Naive B cell (primary cell): ENCODE results near the gene CACNA1C. TPM values are rescaled to one million over a fixed set of nuclear protein-coding genes. Genes with fewer than 3 reads are reported as not detected.

Experiments
- ATAC-seq, 2 donors: fragments of 150-1000 bp; cut with Tn5 transposase; 2 replicates each; pipeline ENCODE4 v1.10.0; 2021; ENCODE audit warnings: low read depth in 2 of 2, mild to moderate bottlenecking in 2 of 2, moderate library complexity in 2 of 2
- DNase-seq: peaks from one replicate; pipeline ENCODE4 v3.0.0; 2022
- H3K27ac Mint-ChIP-seq, 6 donors: one replicate each; pipeline ENCODE4 v1.8.0; 2020 to 2022; ENCODE audit warnings: mild to moderate bottlenecking in 6 of 6, mixed read lengths in 6 of 6, moderate library complexity in 5 of 6, inconsistent platforms in 2 of 6
- H3K27me3 Mint-ChIP-seq, 3 donors: one replicate each; pipeline ENCODE4 v1.8.0; 2021 to 2022; ENCODE audit warnings: mixed read lengths in 3 of 3, mild to moderate bottlenecking in 1 of 3
- H3K36me3 Mint-ChIP-seq, 2 donors: one replicate each; pipeline ENCODE4 v1.8.0; 2020 to 2022; ENCODE audit warnings: mixed read lengths in 2 of 2, inconsistent platforms in 1 of 2, mild to moderate bottlenecking in 1 of 2
- H3K4me1 Mint-ChIP-seq, 3 donors: one replicate each; pipeline ENCODE4 v1.8.0; 2020 to 2022; ENCODE audit warnings: mixed read lengths in 3 of 3, inconsistent platforms in 1 of 3, mild to moderate bottlenecking in 1 of 3, moderate library complexity in 1 of 3
- H3K4me3 Mint-ChIP-seq, 8 donors: one replicate each; pipeline ENCODE4 v1.8.0; 2020 to 2022; ENCODE audit warnings: mild to moderate bottlenecking in 8 of 8, mixed read lengths in 8 of 8, moderate library complexity in 8 of 8, inconsistent platforms in 2 of 8
- H3K9me3 Mint-ChIP-seq, 7 donors: one replicate each; pipeline ENCODE4 v1.8.0; 2020 to 2022; ENCODE audit warnings: mixed read lengths in 7 of 7, mild to moderate bottlenecking in 5 of 7, inconsistent platforms in 2 of 7, moderate library complexity in 1 of 7
- polyA plus RNA-seq, 6 donors: library from polyadenylated mRNA; unstranded; fragments of 300-500 nt; fragmentation: Illumina TruSeq; gene quantifications; one replicate each; pipeline ENCODE4 v1.2.3, GENCODE V29; 2021; ENCODE audit warnings: low read depth in 6 of 6

Gene CACNA1C
- polyA plus RNA-seq, 6 donors from 2014 or later: 0.03 to 0.09 (median 0.06) TPM; not detected in 1

DNA sequence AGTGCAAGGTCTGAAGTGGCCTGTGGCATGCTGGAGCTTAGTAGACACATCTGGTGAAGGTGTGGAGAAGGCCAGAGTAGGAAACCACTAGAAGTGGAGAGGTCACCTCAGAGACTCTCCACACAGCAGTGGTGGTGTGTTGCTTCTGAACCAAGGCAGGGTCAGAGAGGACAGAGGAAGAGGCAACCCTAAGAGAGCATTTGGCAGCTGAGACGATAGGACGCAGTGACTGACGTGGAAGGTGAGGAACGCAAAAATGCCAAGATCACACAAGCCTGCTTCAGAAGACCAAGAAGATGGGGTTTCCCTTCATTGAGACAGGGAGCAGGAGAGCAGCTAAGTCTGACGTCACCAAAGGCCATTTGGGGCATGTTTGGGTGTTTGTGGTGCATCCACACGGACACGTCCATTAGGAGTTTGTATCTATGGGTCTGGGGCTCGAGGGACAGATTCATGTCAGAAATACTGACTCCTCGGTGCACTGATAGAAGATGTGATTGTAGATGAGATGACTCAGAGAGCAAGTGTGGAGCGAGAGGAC lies 338.1 kb downstream of the CACNA1C start:
- Mint-ChIP-seq H3K36me3 (no peaks in the 10 kb centered on the region), H3K4me3 (no peak overlapping the region), H3K4me1 (no peaks in the 10 kb centered on the region), H3K27me3 (peaks cover 0 to 12% (median 8%) of the 10 kb centered on the region in 3 donors), H3K27ac (no peak overlapping the region), H3K9me3 (no peaks in the 10 kb centered on the region)
- no peak for DNase-seq
- ATAC-seq: no peak

DNA sequence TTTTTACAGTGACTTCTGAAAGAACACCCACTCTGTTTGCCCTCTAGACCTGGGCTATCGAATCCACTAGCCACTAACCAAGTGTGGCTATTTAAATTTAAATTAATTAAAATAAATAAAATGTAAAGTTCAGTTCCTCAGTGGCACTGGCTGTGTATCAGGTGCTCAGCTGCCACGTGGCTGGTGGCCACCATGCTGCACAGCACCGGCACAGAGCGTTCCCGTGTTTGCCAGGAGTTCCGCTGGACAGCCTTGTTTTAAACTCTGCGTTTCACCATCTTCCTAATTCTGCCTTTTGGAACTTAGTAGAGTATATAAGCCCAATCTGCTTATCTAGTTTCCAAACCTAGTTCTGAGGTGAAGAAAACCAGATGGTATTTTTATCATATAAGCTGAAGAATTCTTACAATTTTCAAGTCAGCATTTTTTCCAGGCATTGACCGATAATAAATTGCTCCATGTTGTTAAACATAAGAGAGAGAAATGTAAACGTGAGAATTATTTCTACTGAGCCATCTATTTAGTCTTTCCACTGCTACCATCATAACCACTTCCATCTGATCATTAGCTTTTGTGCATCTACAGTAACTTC lies 339.0 kb downstream of the CACNA1C start:
- no peaks in the 10 kb centered on the region for H3K9me3 Mint-ChIP-seq
- no peaks in the 10 kb centered on the region for H3K36me3 Mint-ChIP-seq
- no peak overlapping the region for H3K27ac Mint-ChIP-seq
- no peak overlapping the region for H3K4me3 Mint-ChIP-seq
- DNase-seq: no peak
- no peaks in the 10 kb centered on the region for H3K4me1 Mint-ChIP-seq
- H3K27me3 Mint-ChIP-seq: peaks cover 0 to 12% (median 8%) of the 10 kb centered on the region in 3 donors
- ATAC-seq: no peak

DNA sequence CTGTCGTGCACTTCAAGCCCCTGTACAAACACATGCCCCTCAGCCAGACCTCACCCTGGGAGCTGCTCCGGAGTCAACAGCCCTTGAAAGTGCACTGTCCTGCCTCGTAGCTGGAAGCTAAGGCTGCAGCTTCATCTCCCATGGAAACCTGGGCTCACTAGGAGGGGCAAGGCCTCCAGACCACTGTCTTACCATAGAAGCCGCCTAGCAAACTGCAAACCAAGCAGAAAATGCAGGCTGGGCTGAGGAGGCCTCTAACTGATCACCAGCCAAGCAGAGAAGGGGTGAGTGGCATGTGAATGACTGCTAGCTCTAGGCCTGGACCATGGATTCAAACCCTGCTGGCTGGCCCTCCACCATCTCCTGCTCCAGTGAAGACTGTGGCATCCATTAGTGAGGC lies 340.2 kb downstream of the CACNA1C start:
- no peak overlapping the region for H3K4me3 Mint-ChIP-seq
- no peaks in the 10 kb centered on the region for H3K4me1 Mint-ChIP-seq
- H3K27ac Mint-ChIP-seq: no peak overlapping the region
- no peak for ATAC-seq
- H3K9me3 Mint-ChIP-seq: no peaks in the 10 kb centered on the region
- H3K27me3 Mint-ChIP-seq: peaks cover 0 to 12% (median 8%) of the 10 kb centered on the region in 3 donors
- H3K36me3 Mint-ChIP-seq: no peaks in the 10 kb centered on the region
- no peak for DNase-seq

DNA sequence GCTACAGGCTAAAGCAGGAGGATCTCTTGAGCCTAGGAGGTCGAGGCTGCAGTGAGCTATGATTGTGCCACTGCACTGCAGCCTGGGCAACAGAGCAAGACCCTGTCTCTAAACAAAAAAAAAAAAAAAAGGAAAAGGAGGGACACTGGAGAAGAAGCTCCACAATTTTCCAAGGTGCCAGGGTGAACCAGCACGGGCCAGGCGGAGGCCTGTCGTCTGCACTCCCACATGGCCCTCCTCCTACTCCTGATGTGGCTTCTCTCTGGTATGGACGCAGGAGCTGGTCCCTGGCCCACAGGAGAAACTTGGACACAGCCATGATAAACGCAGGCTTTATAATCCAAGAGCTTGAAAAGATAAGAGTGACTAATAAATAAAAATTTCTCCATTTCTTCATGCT lies 341.2 kb downstream of the CACNA1C start:
- H3K27ac Mint-ChIP-seq: no peak overlapping the region

DNA sequence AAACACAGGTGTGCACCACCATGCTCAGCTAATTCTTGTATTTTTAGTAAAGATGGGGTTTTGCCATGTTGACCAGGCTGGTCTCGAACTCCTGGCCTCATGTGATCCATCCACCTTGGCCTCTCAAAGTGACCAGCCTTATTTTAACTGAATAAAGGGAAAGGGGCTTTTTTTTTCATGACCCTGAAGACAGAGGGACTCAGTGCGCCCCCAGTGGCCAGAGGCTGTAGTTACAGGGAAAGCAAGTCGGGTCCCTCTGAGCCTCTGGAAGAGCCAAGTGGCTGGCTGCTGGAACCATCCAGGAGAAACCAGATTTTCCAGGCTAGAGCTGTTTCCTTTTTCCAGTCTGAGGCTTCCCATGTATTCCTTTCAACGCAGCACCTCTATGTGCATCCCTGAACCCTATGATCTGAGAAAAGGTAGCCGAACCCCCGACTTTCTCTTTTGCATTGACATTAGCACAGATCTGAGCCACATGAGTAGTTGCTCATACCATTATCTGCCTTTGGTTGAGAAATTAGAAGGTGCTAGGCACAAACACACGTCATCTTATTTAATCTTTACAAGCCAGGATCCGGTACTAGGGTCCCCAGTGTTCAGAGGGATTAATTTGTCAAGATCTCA lies 342.7 kb downstream of the CACNA1C start:
- Mint-ChIP-seq H3K27me3 (peaks cover 0 to 12% (median 8%) of the 10 kb centered on the region in 3 donors), H3K27ac (no peak overlapping the region), H3K4me3 (no peak overlapping the region), H3K36me3 (no peaks in the 10 kb centered on the region), H3K9me3 (no peaks in the 10 kb centered on the region), H3K4me1 (no peaks in the 10 kb centered on the region)
- DNase-seq (no peak), ATAC-seq (no peak)

More for the DNA sequence above, 341.2 kb downstream of the CACNA1C start:
- peaks cover 0 to 12% (median 8%) of the 10 kb centered on the region in 3 donors for H3K27me3 Mint-ChIP-seq
- H3K36me3 Mint-ChIP-seq: no peaks in the 10 kb centered on the region
- no peaks in the 10 kb centered on the region for H3K4me1 Mint-ChIP-seq
- no peak for ATAC-seq
- no peaks in the 10 kb centered on the region for H3K9me3 Mint-ChIP-seq
- DNase-seq: no peak
- no peak overlapping the region for H3K4me3 Mint-ChIP-seq

DNA sequence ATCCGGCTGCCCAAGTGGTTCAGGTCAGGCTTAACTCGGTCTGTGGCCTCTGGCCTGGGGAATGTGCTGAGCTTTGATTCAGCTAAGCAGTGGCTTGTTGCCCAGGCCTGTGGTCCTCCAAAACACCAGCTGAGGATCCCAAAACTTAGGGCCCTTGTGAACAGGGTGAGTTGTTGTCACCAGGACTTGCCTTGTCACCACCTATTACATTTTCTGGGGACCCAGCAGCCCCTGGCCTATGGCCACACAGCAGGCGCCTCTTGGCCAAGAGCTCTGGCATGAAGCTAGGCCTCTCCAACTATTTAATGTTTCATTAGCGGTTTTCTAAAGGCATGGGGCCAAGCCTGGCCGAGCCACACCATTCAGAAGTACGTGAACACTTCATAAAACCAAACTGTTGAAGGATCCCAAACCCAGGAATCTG lies 343.7 kb downstream of the CACNA1C start:
- no peak overlapping the region for H3K4me3 Mint-ChIP-seq
- no peaks in the 10 kb centered on the region for H3K36me3 Mint-ChIP-seq
- no peak overlapping the region for H3K27ac Mint-ChIP-seq
- H3K4me1 Mint-ChIP-seq: no peaks in the 10 kb centered on the region
- DNase-seq (no peak), ATAC-seq (no peak)
- no peaks in the 10 kb centered on the region for H3K9me3 Mint-ChIP-seq
- peaks cover 0 to 5% (median 4%) of the 10 kb centered on the region in 3 donors for H3K27me3 Mint-ChIP-seq

DNA sequence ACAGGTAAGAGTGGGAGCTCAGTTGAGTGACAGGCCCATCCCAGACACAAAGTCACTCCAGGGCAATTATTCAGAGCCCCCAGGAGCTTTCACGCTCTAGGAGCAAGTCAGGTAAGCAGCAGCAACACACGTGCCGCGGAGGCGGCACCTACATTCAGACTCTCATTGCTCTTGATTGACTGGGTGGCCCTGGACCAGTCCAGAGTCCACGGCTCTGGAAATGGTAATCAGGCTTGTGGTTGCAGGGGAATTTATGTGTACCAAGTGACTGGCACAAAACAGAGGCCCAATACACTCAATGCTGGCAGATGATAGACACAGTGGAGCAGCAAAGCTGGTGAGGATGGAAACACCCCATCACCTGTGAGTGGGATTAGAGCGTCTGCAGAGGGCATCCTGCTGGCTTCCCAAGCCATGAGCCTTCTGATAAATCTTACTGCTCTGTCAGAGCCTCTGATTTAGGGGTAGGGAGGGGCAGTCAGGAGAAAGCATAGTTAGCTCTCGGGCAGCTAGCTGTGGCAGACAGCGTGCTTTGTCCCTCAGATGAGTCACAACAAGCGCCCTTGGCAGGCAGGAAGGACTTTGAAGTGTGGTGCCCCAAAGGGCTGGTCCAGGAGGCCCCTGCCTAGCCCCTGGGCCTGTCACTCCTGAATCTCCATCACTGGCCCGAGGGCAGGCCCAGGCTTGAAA lies 344.7 kb downstream of the CACNA1C start:
- no peaks in the 10 kb centered on the region for H3K4me1 Mint-ChIP-seq
- peaks cover 0 to 5% (median 4%) of the 10 kb centered on the region in 3 donors for H3K27me3 Mint-ChIP-seq
- H3K4me3 Mint-ChIP-seq: no peak overlapping the region
- no peak for ATAC-seq
- H3K36me3 Mint-ChIP-seq: no peaks in the 10 kb centered on the region
- no peak overlapping the region for H3K27ac Mint-ChIP-seq
- no peaks in the 10 kb centered on the region for H3K9me3 Mint-ChIP-seq
- no peak for DNase-seq

DNA sequence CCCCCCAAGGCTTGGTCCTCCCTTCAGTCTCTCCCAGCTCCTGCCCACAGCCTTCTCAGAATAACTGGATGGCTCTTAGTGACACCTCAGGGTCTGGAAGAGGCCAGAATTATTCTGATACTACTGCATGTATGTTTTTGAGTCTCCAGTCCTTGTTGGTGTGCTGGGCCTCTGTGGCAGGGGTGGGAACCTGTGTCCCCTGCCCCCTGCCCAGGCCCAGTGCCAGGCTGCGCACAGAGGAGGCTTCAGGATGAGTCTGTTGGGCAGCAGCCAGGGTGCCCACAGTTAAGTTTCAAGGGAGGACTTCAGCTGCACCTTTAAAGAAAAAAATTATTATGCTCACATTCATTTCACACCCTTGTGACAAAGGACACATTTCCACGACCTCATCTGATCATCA lies 348.3 kb downstream of the CACNA1C start:
- no peak for DNase-seq
- H3K27ac Mint-ChIP-seq: peak overlapping the region in 1 of 6 donors; percentile 42
- no peak for ATAC-seq
- no peaks in the 10 kb centered on the region for H3K4me1 Mint-ChIP-seq
- H3K4me3 Mint-ChIP-seq: no peak overlapping the region
- H3K27me3 Mint-ChIP-seq: peaks cover 0 to 5% (median 4%) of the 10 kb centered on the region in 3 donors
- H3K36me3 Mint-ChIP-seq: no peaks in the 10 kb centered on the region
- H3K9me3 Mint-ChIP-seq: no peaks in the 10 kb centered on the region

DNA sequence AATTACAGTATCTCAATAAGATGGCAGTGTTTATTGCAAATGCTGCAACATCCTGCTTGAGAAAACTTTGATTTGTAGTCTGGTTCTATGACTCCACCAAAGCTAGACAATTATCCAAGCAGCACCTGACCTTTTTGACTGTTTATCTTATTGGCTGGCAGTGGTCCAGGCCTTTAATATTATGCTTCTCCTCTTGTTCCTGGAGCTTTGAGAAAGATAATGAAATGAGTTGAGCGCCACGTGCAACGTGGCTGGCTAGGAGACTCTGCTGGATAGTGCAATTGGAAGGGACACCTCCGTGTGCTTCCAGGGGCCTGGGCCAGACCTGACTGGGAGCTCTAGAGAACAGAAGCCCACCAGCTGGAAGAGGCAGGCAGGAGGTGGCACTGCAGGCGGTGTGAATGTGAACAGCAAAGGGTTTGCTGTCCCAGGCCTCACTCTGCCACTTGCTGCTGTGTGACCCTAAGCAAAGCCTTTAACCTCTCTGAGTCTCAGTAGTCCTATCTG lies 349.3 kb downstream of the CACNA1C start:
- Mint-ChIP-seq H3K4me1 (no peaks in the 10 kb centered on the region), H3K9me3 (no peaks in the 10 kb centered on the region), H3K27me3 (peaks cover 0 to 5% (median 4%) of the 10 kb centered on the region in 3 donors), H3K27ac (no peak overlapping the region), H3K36me3 (no peaks in the 10 kb centered on the region), H3K4me3 (peak overlapping the region in 1 of 8 donors; percentile 42)
- ATAC-seq: no peak
- DNase-seq: no peak

DNA sequence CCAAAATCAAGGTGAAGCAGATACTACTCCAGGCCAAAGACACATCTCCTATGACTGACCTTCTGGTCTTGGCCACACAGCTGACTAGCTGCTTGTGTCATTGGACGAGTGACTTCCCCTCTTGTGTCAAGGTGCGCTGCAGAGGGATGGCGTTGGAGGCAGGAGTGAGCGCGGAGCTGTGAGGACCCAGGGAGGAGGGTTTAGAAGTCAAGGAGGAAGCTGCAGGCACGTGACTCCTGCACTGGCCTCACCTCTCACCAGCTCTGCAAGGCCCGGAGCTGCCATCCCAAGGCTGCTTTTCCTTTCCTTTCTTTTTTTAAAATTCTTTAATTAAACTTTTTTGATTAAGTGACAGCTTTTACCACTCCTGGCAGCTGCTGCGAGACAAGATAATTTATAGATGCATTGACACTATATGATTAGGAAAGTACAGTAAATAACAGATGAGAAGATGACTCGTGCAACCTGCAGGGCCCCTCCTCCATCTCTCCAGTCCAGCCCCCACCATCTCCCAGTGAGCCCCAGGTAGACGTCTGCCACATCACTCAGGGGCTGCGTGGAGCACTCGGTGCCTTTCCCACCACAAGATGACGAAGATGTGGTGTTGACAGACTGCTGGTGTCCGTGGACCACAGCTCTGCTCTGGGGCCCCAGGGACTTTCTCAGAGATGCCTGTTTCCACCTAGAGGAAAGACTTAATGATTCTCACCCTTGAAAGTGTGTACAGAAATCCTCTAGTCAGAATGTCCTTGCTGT lies 350.6 kb downstream of the CACNA1C start:
- DNase-seq (no peak), ATAC-seq (no peak)
- H3K27me3 Mint-ChIP-seq: peaks cover 0 to 5% (median 4%) of the 10 kb centered on the region in 3 donors
- no peaks in the 10 kb centered on the region for H3K4me1 Mint-ChIP-seq
- no peaks in the 10 kb centered on the region for H3K9me3 Mint-ChIP-seq
- no peak overlapping the region for H3K4me3 Mint-ChIP-seq
- H3K36me3 Mint-ChIP-seq: no peaks in the 10 kb centered on the region
- H3K27ac Mint-ChIP-seq: no peak overlapping the region

DNA sequence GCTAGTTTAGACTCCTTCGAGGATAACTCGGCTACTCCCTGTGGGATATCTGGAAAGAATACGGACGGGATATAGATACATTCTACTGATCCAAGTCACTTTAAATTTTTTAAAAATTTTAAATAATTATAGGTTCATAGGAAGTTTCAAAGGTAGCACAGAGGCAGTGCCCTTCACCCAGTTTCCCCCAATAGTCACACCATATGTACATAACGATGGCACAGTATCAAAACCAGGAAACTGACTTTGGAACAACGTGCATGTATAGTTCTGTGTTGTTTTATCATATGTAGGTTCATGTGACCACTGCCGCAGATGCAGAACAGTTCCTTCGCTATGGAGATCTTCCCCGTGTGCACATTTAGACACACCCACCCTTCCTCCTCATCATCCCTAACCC lies 352.3 kb downstream of the CACNA1C start:
- Mint-ChIP-seq H3K9me3 (no peaks in the 10 kb centered on the region), H3K27me3 (peaks cover 0 to 6% (median 0%) of the 10 kb centered on the region in 3 donors), H3K4me1 (no peaks in the 10 kb centered on the region), H3K36me3 (no peaks in the 10 kb centered on the region), H3K27ac (no peak overlapping the region), H3K4me3 (no peak overlapping the region)
- ATAC-seq (no peak), DNase-seq (no peak)

DNA sequence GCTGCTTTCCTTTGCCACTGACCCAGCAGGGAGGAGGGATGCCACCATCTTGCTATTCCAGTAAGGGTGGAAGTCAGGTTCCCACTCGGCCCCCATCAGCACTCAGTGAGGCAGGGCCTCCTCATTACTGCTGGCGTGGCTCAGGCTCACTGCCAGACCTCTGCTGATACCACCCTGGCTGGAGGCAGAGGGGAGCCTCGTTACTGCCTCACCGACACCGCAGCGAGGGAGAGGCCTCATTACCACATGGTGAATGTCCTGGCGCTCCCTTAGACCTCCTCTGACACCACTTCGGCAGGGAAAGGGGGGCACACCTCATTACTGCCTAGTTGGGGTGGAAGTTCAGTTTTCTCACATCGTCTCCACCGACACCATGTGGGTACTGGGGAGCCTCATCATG lies 354.1 kb downstream of the CACNA1C start:
- DNase-seq (no peak), ATAC-seq (no peak)
- no peaks in the 10 kb centered on the region for H3K4me1 Mint-ChIP-seq
- H3K4me3 Mint-ChIP-seq: no peak overlapping the region
- peaks cover 0 to 11% (median 0%) of the 10 kb centered on the region in 3 donors for H3K27me3 Mint-ChIP-seq
- H3K27ac Mint-ChIP-seq: no peak overlapping the region
- no peaks in the 10 kb centered on the region for H3K36me3 Mint-ChIP-seq
- no peaks in the 10 kb centered on the region for H3K9me3 Mint-ChIP-seq

DNA sequence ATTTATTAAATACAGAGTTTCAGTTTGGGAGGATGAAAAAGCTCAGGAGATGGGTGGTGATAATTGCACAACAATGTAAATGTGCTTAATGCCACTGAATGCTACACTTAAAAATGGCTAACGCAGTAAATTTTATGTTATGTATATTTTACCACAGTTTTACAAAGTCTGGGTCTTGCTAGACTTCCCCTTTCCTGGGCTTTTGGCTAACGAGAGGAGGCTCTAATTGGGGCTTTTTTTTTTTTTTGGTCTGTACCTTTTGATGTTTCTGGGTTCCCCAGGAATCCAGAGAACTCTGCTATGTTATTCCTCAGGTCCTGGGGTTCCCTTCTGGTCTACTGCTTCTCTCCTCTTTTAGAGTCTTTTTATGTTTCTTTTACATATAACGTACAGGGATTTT lies 355.5 kb downstream of the CACNA1C start:
- peaks cover 0 to 11% (median under 1%) of the 10 kb centered on the region in 3 donors for H3K27me3 Mint-ChIP-seq
- no peaks in the 10 kb centered on the region for H3K36me3 Mint-ChIP-seq
- no peak overlapping the region for H3K4me3 Mint-ChIP-seq
- no peak overlapping the region for H3K27ac Mint-ChIP-seq
- ATAC-seq: no peak
- no peaks in the 10 kb centered on the region for H3K9me3 Mint-ChIP-seq
- DNase-seq: no peak
- no peaks in the 10 kb centered on the region for H3K4me1 Mint-ChIP-seq
